ENCODE measurements around the gene FLNC. TPM values are rescaled to one million over a fixed set of nuclear protein-coding genes. Genes with fewer than 3 reads are reported as not detected.

The FLNC gene
- total and polyA plus RNA-seq, 2 of the 4 experiments (the other 2 are of a cell fraction): 116 to 154 TPM

DNA sequence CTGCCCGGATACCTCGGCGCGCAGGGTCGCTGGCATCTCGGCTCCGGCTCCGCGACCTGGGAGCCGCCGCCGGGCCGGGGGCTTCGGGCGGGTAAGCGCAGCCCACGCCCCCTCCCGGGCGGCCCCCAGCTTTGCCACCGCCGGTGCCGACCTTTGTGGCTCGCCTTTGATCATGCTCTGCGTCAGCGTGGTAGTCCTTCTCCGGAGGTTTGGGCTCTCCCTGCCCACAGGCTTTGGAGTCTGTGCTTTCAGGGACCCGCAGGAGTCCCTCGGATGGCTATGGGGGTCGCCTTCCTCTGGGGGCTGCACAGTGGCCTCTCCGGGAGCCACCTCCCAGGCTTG lies 39.7 kb downstream of the FLNC start:
- no peak overlapping the region for H4K91ac ChIP-seq (ENCODE audit: insufficient read depth, low read depth, low read length)
- H2AK5ac ChIP-seq (ENCODE audit: low read depth, low read length): no peak overlapping the region
- no TSS peak for BruUV-seq (replicated peaks)
- H4K8ac ChIP-seq (ENCODE audit: low read depth in 2 of 2, low read length in 2 of 2): no peak overlapping the region
- H2BK120ac ChIP-seq (ENCODE audit: low read depth, low read length): no peak overlapping the region
- no peak; the same call in 1 of the 2 replicates for ATAC-seq (ENCODE audit: low read depth)
- H4K20me1 ChIP-seq (ENCODE audit: insufficient read depth, low read length): peaks cover 22% of the 10 kb centered on the region
- no peak overlapping the region for H3K23ac ChIP-seq (ENCODE audit: low read depth, low read length)
- no peak overlapping the region for H3K18ac ChIP-seq (ENCODE audit: low read depth, low read length)
- no peak overlapping the region for H3K9ac ChIP-seq (ENCODE audit: low read depth, low read length)
- H3K4me1 ChIP-seq (ENCODE audit: control insufficient read depth, insufficient read depth, low read length): no peaks in the 10 kb centered on the region
- H3K9me1 ChIP-seq (ENCODE audit: insufficient read depth, low read length): no peaks in the 10 kb centered on the region
- no peak overlapping the region for H3K56ac ChIP-seq (ENCODE audit: extremely low read depth, insufficient read depth, low read length)
- ChIA-PET CTCF (no interaction called here), POLR2A (ENCODE audit: unreplicated experiment) (no interaction called here)
- intact Hi-C loops (cut with micrococcal nuclease) (no loop called here), dilution Hi-C loops (cut with HindIII; ENCODE audit: low sequenced_read_pairs, unreplicated experiment) (no loop called here), in situ Hi-C loops (cut with MboI; ENCODE audit: low sequenced_read_pairs) (no loop called here)
- H2AFZ ChIP-seq (replicated peaks; ENCODE audit: low read length, poor library complexity): no peak overlapping the region
- no peak overlapping the region for H3K4me2 ChIP-seq (ENCODE audit: low read depth, low read length)
- no peak overlapping the region for H3K27ac ChIP-seq (ENCODE audit: insufficient read depth, low read length)
- no peak overlapping the region for H2AK9ac ChIP-seq (replicated peaks; ENCODE audit: low read depth, low read length, poor library complexity)
- H3K14ac ChIP-seq (replicated peaks; ENCODE audit: low read depth, low read length): no peak overlapping the region
- no peak overlapping the region for H3K4ac ChIP-seq (ENCODE audit: low read depth, low read length)
- H2BK20ac ChIP-seq (ENCODE audit: low read depth, low read length): no peak overlapping the region
- no peak overlapping the region for H4K5ac ChIP-seq (ENCODE audit: low read depth, low read length)
- H3K9me3 ChIP-seq (ENCODE audit: control insufficient read depth, insufficient read depth, low read length): no peaks in the 10 kb centered on the region
- H3K27me3 ChIP-seq (ENCODE audit: control insufficient read depth, insufficient read depth, low read length): peaks cover 27% of the 10 kb centered on the region
- H2BK5ac ChIP-seq (ENCODE audit: low read depth, low read length, poor library complexity, severe bottlenecking): no peak overlapping the region
- H3K79me1 ChIP-seq (ENCODE audit: low read depth in 1 of 2, low read length in 2 of 2): no peaks in the 10 kb centered on the region
- no peak overlapping the region for H3K4me3 ChIP-seq (ENCODE audit: insufficient read depth, low read depth, low read length)
- H2BK15ac ChIP-seq (ENCODE audit: low read depth, low read length): no peak overlapping the region
- no peak for TF ChIP-seq FOS (IDR thresholded peaks at IDR 0.05; ENCODE audit: low read depth, low read length)
- no peak for DNase-seq
- 18% methylated on average over 16 of the region's 30 CpGs; no CpG with 5 or more reads in 1 of the 2 experiments for WGBS, 2 experiments (ENCODE audit: extremely low coverage in 2 of 2, insufficient read length in 1 of 2)
- H3K36me3 ChIP-seq (ENCODE audit: control insufficient read depth, insufficient read depth, low read length): peaks cover 16% of the 10 kb centered on the region

Measured in IMR-90 (cell line).